SK-N-SH treated with all-trans-retinoic acid at 6 μM for 48 hours (cell line): Measurements from ENCODE around the gene GNA15.

ENCODE experiments used
- ARNTL ChIP-seq: fragments of 450-650 bp; formaldehyde crosslinking; IDR thresholded peaks from 2 replicates; pipeline ENCODE4 v1.5.0; 2020; ENCODE audit warnings: low read depth, mild to moderate bottlenecking, moderate library complexity, borderline replicate concordance
- CSDC2 ChIP-seq: fragments of 250-450 bp; sonication (Bioruptor Pico); IDR thresholded peaks from 2 replicates; pipeline ENCODE4 v1.5.0; 2020; ENCODE audit warnings: mild to moderate bottlenecking, moderate library complexity
- OSR1 ChIP-seq: fragments of 250-450 bp; sonication (Bioruptor Pico); IDR thresholded peaks from 2 replicates; pipeline ENCODE4 v1.8.0; 2022; ENCODE audit warnings: moderate library complexity, mild to moderate bottlenecking, inconsistent platforms
- RARB ChIP-seq: fragments of 250-450 bp; sonication (Bioruptor Pico); IDR thresholded peaks from 2 replicates; pipeline ENCODE4 v1.8.0; 2021; ENCODE audit warnings: mild to moderate bottlenecking, moderate library complexity
- SNAI2 ChIP-seq: fragments of 250-450 bp; sonication (Bioruptor Pico); IDR thresholded peaks from 2 replicates; pipeline ENCODE4 v1.5.0; 2020; ENCODE audit warnings: mild to moderate bottlenecking, moderate library complexity
- TOX ChIP-seq: fragments of 250-450 bp; sonication (Bioruptor Pico); IDR thresholded peaks from 2 replicates; pipeline ENCODE4 v1.8.0; 2021; ENCODE audit warnings: mild to moderate bottlenecking, moderate library complexity, borderline replicate concordance
- ZNF565 ChIP-seq: fragments of 450-650 bp; formaldehyde crosslinking; conservative IDR thresholded peaks from 2 replicates; pipeline ENCODE4 v1.5.0; 2020; ENCODE audit warnings: low read depth, mild to moderate bottlenecking, moderate library complexity
- TF ChIP-seq, protein P1 (sequence below): fragments of 250-450 bp; sonication (Bioruptor Pico); IDR thresholded peaks from 2 replicates; pipeline ENCODE4 v1.8.0; 2020; ENCODE audit warnings: mild to moderate bottlenecking, moderate library complexity, borderline replicate concordance
- TF ChIP-seq, protein P2 (sequence below): fragments of 250-450 bp; sonication (Bioruptor Pico); IDR thresholded peaks from 2 replicates; pipeline ENCODE4 v1.5.0; 2020; ENCODE audit warnings: mild to moderate bottlenecking, moderate library complexity
- TF ChIP-seq, protein P3 (sequence below): fragments of 250-450 bp; sonication (Bioruptor Pico); IDR thresholded peaks from 2 replicates; pipeline ENCODE4 v1.5.1; 2020; ENCODE audit warnings: low read depth, mild to moderate bottlenecking, moderate library complexity

DNA sequence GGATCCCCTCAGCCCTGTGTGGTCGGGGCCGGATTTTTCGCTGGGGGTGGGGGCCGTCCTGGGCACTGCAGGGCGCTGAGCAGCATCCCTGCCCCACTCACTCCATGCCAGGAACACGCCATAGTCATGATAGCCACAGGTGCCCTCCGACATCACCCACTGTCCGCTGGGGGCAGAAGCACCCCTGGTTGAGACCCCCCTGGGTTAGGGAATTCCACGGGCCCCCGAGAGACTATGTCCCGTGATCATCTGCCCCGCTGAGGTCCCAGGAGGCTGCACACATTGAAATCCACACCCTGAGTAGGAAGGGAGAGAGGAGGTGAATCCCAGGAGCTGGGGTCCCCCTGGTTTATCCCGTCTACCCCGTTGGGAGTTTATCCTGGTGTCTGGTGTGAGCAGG, 66.1 kb downstream of the GNA15 start:
- TF ChIP-seq CSDC2 (CRISPR knock-in tag) (no peak), SNAI2 (CRISPR knock-in tag) (no peak), ARNTL (CRISPR knock-in tag) (no peak), OSR1 (CRISPR knock-in tag) (no peak), RARB (CRISPR knock-in tag) (no peak), TOX (CRISPR knock-in tag) (no peak), ZNF565 (CRISPR knock-in tag) (no peak)
- TF ChIP-seq, protein P1, sequence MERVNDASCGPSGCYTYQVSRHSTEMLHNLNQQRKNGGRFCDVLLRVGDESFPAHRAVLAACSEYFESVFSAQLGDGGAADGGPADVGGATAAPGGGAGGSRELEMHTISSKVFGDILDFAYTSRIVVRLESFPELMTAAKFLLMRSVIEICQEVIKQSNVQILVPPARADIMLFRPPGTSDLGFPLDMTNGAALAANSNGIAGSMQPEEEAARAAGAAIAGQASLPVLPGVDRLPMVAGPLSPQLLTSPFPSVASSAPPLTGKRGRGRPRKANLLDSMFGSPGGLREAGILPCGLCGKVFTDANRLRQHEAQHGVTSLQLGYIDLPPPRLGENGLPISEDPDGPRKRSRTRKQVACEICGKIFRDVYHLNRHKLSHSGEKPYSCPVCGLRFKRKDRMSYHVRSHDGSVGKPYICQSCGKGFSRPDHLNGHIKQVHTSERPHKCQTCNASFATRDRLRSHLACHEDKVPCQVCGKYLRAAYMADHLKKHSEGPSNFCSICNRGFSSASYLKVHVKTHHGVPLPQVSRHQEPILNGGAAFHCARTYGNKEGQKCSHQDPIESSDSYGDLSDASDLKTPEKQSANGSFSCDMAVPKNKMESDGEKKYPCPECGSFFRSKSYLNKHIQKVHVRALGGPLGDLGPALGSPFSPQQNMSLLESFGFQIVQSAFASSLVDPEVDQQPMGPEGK, result no peak
- TF ChIP-seq, protein P2, sequence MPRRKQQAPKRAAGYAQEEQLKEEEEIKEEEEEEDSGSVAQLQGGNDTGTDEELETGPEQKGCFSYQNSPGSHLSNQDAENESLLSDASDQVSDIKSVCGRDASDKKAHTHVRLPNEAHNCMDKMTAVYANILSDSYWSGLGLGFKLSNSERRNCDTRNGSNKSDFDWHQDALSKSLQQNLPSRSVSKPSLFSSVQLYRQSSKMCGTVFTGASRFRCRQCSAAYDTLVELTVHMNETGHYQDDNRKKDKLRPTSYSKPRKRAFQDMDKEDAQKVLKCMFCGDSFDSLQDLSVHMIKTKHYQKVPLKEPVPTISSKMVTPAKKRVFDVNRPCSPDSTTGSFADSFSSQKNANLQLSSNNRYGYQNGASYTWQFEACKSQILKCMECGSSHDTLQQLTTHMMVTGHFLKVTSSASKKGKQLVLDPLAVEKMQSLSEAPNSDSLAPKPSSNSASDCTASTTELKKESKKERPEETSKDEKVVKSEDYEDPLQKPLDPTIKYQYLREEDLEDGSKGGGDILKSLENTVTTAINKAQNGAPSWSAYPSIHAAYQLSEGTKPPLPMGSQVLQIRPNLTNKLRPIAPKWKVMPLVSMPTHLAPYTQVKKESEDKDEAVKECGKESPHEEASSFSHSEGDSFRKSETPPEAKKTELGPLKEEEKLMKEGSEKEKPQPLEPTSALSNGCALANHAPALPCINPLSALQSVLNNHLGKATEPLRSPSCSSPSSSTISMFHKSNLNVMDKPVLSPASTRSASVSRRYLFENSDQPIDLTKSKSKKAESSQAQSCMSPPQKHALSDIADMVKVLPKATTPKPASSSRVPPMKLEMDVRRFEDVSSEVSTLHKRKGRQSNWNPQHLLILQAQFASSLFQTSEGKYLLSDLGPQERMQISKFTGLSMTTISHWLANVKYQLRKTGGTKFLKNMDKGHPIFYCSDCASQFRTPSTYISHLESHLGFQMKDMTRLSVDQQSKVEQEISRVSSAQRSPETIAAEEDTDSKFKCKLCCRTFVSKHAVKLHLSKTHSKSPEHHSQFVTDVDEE (CRISPR knock-in tag), result no peak
- TF ChIP-seq, protein P3, sequence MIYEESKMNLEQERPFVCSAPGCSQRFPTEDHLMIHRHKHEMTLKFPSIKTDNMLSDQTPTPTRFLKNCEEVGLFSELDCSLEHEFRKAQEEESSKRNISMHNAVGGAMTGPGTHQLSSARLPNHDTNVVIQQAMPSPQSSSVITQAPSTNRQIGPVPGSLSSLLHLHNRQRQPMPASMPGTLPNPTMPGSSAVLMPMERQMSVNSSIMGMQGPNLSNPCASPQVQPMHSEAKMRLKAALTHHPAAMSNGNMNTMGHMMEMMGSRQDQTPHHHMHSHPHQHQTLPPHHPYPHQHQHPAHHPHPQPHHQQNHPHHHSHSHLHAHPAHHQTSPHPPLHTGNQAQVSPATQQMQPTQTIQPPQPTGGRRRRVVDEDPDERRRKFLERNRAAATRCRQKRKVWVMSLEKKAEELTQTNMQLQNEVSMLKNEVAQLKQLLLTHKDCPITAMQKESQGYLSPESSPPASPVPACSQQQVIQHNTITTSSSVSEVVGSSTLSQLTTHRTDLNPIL (CRISPR knock-in tag), result no peak
